Measurements from ENCODE around the gene DYNLT1. TPM values are rescaled to one million over a fixed set of nuclear protein-coding genes. Genes with fewer than 3 reads are reported as not detected.
A peak's percentile ranks its signal among the peaks of the same experiment; 100 is the strongest.
"Not testable (repeated sequence)": the region's sequence is repeated elsewhere in the genome, so short reads cannot be mapped to it uniquely, and the experiment has no call there.

DYNLT1 gene
- total and polyA plus RNA-seq, 2 donors from 2014 or later, result 145 to 406 TPM

- no peak for TF ChIP-seq CTCF (IDR thresholded peaks at IDR 0.05; ENCODE audit: borderline replicate concordance, extremely low read depth, insufficient read depth)
- intact Hi-C loops (cut with DNase I), result no loop called here
- no peak for FAIRE-seq
- Histone ChIP-seq H3K27me3 (ENCODE audit: control insufficient read depth, insufficient read depth, low read length) (no peaks in the 10 kb centered on the region), H3K27ac (ENCODE audit: low read depth in 2 of 2, low read length in 2 of 2) (peak overlapping the region in 1 of 2 donors; percentile 32), H3K36me3 (ENCODE audit: control insufficient read depth in 2 of 3, insufficient read depth in 3 of 3, low read length in 3 of 3) (no peaks in the 10 kb centered on the region), H3K4me1 (ENCODE audit: control insufficient read depth in 2 of 3, insufficient read depth in 2 of 3, low read depth in 1 of 3, low read length in 3 of 3) (peaks cover 2 to 12% (median 3%) of the 10 kb centered on the region in 3 donors), H3K9me3 (ENCODE audit: control insufficient read depth in 2 of 3, insufficient read depth in 1 of 3, low read length in 3 of 3) (no peaks in the 10 kb centered on the region), H3K9ac (ENCODE audit: low read length in 3 of 3) (no peak overlapping the region), H3K4me3 (ENCODE audit: low read length in 3 of 3) (no peak overlapping the region)
- DNase-seq, result peak in 4 of 5 donors; percentile 46 to 90 (median 76)
Measured at GRCh38 chr6:158654498-158654897, 10.0 kb upstream of the DYNLT1 start.

- intact Hi-C loops (cut with DNase I), result no loop called here
- Histone ChIP-seq H3K27ac (ENCODE audit: low read depth in 2 of 2, low read length in 2 of 2) (peak overlapping the region in 1 of 2 donors; percentile 13), H3K4me3 (ENCODE audit: low read length in 3 of 3) (no peak overlapping the region), H3K4me1 (ENCODE audit: control insufficient read depth in 2 of 3, insufficient read depth in 2 of 3, low read depth in 1 of 3, low read length in 3 of 3) (peaks cover 2 to 16% (median 8%) of the 10 kb centered on the region in 3 donors), H3K27me3 (ENCODE audit: control insufficient read depth, insufficient read depth, low read length) (no peaks in the 10 kb centered on the region), H3K36me3 (ENCODE audit: control insufficient read depth in 2 of 3, insufficient read depth in 3 of 3, low read length in 3 of 3) (no peaks in the 10 kb centered on the region), H3K9ac (ENCODE audit: low read length in 3 of 3) (no peak overlapping the region), H3K9me3 (ENCODE audit: control insufficient read depth in 2 of 3, insufficient read depth in 1 of 3, low read length in 3 of 3) (no peaks in the 10 kb centered on the region)
- FAIRE-seq (no peak), DNase-seq (peak in 1 of 5 donors; percentile 82)
- no peak for TF ChIP-seq CTCF (IDR thresholded peaks at IDR 0.05; ENCODE audit: borderline replicate concordance, extremely low read depth, insufficient read depth)
Measured at GRCh38 chr6:158653577-158654354, 9.2 kb upstream of the DYNLT1 start.

- H3K36me3 ChIP-seq (ENCODE audit: control insufficient read depth in 2 of 3, insufficient read depth in 3 of 3, low read length in 3 of 3); H3K9me3 ChIP-seq (ENCODE audit: control insufficient read depth in 2 of 3, insufficient read depth in 1 of 3, low read length in 3 of 3); FAIRE-seq; H3K27ac ChIP-seq (ENCODE audit: low read depth in 2 of 2, low read length in 2 of 2); H3K4me3 ChIP-seq (ENCODE audit: low read length in 3 of 3); H3K27me3 ChIP-seq (ENCODE audit: control insufficient read depth, insufficient read depth, low read length); H3K9ac ChIP-seq (ENCODE audit: low read length in 3 of 3); intact Hi-C loops (cut with DNase I): not testable (repeated sequence)
- DNase-seq, result peak in 1 of 5 donors; percentile 10
- peaks cover 2 to 16% (median 10%) of the 10 kb centered on the region in 3 donors for H3K4me1 ChIP-seq (ENCODE audit: control insufficient read depth in 2 of 3, insufficient read depth in 2 of 3, low read depth in 1 of 3, low read length in 3 of 3)
Measured at GRCh38 chr6:158651981-158652737, 7.6 kb upstream of the DYNLT1 start.
